Endodermal cell (in vitro differentiated cells): ENCODE results near the gene OSCP1. TPM values are rescaled to one million over a fixed set of nuclear protein-coding genes. Genes with fewer than 3 reads are reported as not detected.
A peak's percentile ranks its signal among the peaks of the same experiment; 100 is the strongest.

Source experiments
- DNase-seq: peaks from one replicate; pipeline ENCODE4 v3.0.0-alpha.2; 2017
- H3K27ac ChIP-seq: 2 replicates; pipeline ENCODE4 v1.5.1; 2013; ENCODE audit warnings: mild to moderate bottlenecking, low read depth, low read length, moderate library complexity
- H3K27me3 ChIP-seq: 2 replicates; pipeline ENCODE4 v1.6.1; 2013; ENCODE audit warnings: mild to moderate bottlenecking, low read length, moderate library complexity; ENCODE audit not compliant: insufficient read depth, control insufficient read depth, poor library complexity, severe bottlenecking
- H3K36me3 ChIP-seq: 2 replicates; pipeline ENCODE4 v1.7.0; 2013; ENCODE audit warnings: mild to moderate bottlenecking, low read length, moderate library complexity; ENCODE audit not compliant: control insufficient read depth, insufficient read depth
- H3K4me1 ChIP-seq: one replicate; pipeline ENCODE4 v1.7.0; 2013; ENCODE audit warnings: low read length; ENCODE audit not compliant: control insufficient read depth, insufficient read depth
- H3K4me3 ChIP-seq: 2 replicates; pipeline ENCODE4 v1.5.1; 2013; ENCODE audit warnings: mild to moderate bottlenecking, low read length, moderate library complexity
- H3K9ac ChIP-seq: 2 replicates; pipeline ENCODE4 v1.6.1; 2013; ENCODE audit warnings: mild to moderate bottlenecking, low read length, moderate library complexity; ENCODE audit not compliant: poor library complexity, severe bottlenecking; ENCODE audit errors: extremely low read depth
- H3K9me3 ChIP-seq: 2 replicates; pipeline ENCODE4 v1.6.1; 2013; ENCODE audit warnings: mild to moderate bottlenecking, low read length, moderate library complexity; ENCODE audit not compliant: control insufficient read depth
- H3K27ac Mint-ChIP-seq: 2 replicates; pipeline ENCODE4 v1.8.0; 2020; ENCODE audit warnings: mixed read lengths
- H3K27me3 Mint-ChIP-seq: 2 replicates; pipeline ENCODE4 v1.8.0; 2021; ENCODE audit warnings: mild to moderate bottlenecking, mixed read lengths; ENCODE audit not compliant: insufficient read depth
- H3K36me3 Mint-ChIP-seq: 2 replicates; pipeline ENCODE4 v1.8.0; 2020; ENCODE audit warnings: low read depth, mixed read lengths
- H3K4me1 Mint-ChIP-seq: 2 replicates; pipeline ENCODE4 v1.8.0; 2020; ENCODE audit warnings: mixed read lengths
- H3K4me3 Mint-ChIP-seq: 2 replicates; pipeline ENCODE4 v1.8.0; 2020; ENCODE audit warnings: mild to moderate bottlenecking, moderate library complexity, mixed read lengths
- H3K9me3 Mint-ChIP-seq: 2 replicates; pipeline ENCODE4 v1.8.0; 2020; ENCODE audit warnings: mild to moderate bottlenecking, mixed read lengths
- WGBS, 2 experiments: methylation state at CpG; one replicate each; pipeline versions ENCODE4 v1.1.5 to v1.1.7; 2013; ENCODE audit warnings: missing lambda C conversion rate in 2 of 2, mixed read lengths in 1 of 2; ENCODE audit not compliant: insufficient coverage in 1 of 2, insufficient read length in 1 of 2; 5-methylcytosine and 5-hydroxymethylcytosine counted together
- total RNA-seq, 2 donors: library from RNA; stranded (reverse); fragmentation: NEBNext Ultra II Directional in 1 of 2; extraction: Animal tissue kit (Norgen Biotek cat#: 25700) in 1 of 2; gene quantifications; 2 replicates in 1 of 2; 3 replicates in 1 of 2; pipeline ENCODE4 v1.2.1, GENCODE V29; 2021
- TF ChIP-seq, protein P1 (sequence below): fragments of 200-600 bp; sonication (generic); conservative IDR thresholded peaks from 2 replicates; pipeline ENCODE4 v1.5.0; 2021; ENCODE audit warnings: antibody characterized with exemption, mild to moderate bottlenecking

OSCP1 gene
- total RNA-seq, 2 donors from 2014 or later, result 9.6 to 10.5 TPM

DNA sequence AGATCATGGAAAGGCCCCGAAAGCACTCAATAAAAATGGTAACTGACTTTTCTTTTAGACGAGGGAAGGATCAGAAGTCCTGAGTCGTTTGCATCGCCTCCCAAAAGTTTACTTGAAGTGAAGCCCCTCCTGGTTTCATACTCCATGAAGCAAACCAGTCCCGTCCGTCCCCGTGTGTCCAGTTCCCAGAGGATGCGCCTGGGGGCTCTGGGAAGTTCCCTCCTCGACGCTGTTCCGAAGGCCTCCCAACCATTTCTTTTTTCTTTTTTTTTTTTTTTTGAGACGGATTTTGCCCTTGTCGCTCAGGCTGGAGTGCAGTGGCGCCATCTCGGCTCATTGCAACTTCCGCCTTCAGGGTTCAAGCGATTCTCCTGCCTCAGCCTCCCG, 661 bp upstream of the OSCP1 start:
- Mint-ChIP-seq H3K27ac (peak overlapping the region; percentile 90), H3K27me3 (no peaks in the 10 kb centered on the region), H3K36me3 (peaks cover 18% of the 10 kb centered on the region), H3K9me3 (no peaks in the 10 kb centered on the region), H3K4me1 (peaks cover 7% of the 10 kb centered on the region), H3K4me3 (peak overlapping the region; percentile 79)
- 71 to 87% methylated on average over 12 to 18 of the region's 18 CpGs for WGBS, 2 experiments
- H3K4me1 ChIP-seq, result peaks cover 3% of the 10 kb centered on the region
- H3K4me3 ChIP-seq, result peak overlapping the region; percentile 79
- H3K36me3 ChIP-seq, result peaks cover 21% of the 10 kb centered on the region
- DNase-seq, result no peak
- H3K27ac ChIP-seq, result peak overlapping the region; percentile 69
- TF ChIP-seq, protein P1, sequence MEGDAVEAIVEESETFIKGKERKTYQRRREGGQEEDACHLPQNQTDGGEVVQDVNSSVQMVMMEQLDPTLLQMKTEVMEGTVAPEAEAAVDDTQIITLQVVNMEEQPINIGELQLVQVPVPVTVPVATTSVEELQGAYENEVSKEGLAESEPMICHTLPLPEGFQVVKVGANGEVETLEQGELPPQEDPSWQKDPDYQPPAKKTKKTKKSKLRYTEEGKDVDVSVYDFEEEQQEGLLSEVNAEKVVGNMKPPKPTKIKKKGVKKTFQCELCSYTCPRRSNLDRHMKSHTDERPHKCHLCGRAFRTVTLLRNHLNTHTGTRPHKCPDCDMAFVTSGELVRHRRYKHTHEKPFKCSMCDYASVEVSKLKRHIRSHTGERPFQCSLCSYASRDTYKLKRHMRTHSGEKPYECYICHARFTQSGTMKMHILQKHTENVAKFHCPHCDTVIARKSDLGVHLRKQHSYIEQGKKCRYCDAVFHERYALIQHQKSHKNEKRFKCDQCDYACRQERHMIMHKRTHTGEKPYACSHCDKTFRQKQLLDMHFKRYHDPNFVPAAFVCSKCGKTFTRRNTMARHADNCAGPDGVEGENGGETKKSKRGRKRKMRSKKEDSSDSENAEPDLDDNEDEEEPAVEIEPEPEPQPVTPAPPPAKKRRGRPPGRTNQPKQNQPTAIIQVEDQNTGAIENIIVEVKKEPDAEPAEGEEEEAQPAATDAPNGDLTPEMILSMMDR, result no peak
- H3K27me3 ChIP-seq, result no peaks in the 10 kb centered on the region
- peak overlapping the region; percentile 71 for H3K9ac ChIP-seq
- no peaks in the 10 kb centered on the region for H3K9me3 ChIP-seq

DNA sequence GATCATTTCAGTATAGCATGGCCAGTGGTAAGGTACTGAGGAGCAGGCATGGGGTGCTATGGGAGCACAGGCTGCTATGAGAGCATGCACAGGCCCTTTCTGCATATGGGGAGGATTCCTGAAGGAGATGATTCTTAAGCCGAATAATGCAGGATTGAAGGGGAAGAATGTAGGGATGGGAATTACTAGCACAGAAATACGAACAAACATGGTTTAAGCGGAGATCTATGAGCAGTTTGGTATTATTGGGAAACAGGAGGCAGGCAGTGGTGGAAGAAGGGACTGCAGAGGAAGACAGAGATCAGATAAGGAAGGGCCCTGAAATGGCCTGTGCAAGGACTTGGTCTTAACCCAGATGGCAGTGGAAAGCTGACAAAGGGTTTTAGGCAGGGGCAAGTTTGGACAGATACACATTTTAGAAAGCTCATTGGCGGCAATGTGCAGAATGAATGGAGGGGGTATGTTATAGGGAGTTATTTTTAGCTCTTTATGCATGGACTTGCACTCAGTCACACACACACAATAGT, 1.7 kb downstream of the OSCP1 start:
- 93% methylated on average over 3 to 4 of the region's 4 CpGs for WGBS, 2 experiments
- no peak for DNase-seq
- H3K4me3 Mint-ChIP-seq, result no peak overlapping the region
- H3K27me3 Mint-ChIP-seq, result no peaks in the 10 kb centered on the region
- Histone ChIP-seq H3K36me3 (no peaks in the 10 kb centered on the region), H3K27ac (no peak overlapping the region), H3K9ac (no peak overlapping the region), H3K27me3 (no peaks in the 10 kb centered on the region), H3K4me3 (no peak overlapping the region), H3K9me3 (no peaks in the 10 kb centered on the region), H3K4me1 (no peaks in the 10 kb centered on the region)
- TF ChIP-seq, protein P1, result peak; percentile 45
- H3K27ac Mint-ChIP-seq, result no peak overlapping the region
- no peaks in the 10 kb centered on the region for H3K9me3 Mint-ChIP-seq
- H3K4me1 Mint-ChIP-seq, result peaks cover 7% of the 10 kb centered on the region
- no peaks in the 10 kb centered on the region for H3K36me3 Mint-ChIP-seq

DNA sequence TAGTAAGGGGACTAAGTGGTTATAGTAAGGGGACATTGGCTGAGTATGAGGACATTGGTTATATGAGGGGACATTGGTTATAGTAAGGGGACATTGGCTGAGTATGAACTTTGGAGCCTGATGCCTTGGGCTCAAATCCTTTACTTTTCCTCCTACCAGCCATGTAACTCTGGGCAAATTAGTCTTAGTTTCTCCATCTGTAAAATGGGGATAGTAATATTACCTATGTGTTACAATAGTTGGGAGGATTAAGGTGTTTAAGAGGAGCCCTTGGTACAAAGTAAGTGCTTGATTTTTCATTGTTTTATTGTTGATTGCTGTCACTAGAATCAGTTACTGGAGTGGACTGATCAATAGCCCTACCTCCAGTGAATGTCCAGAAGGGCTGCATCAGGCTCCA, 2.8 kb downstream of the OSCP1 start:
- DNase-seq, result no peak
- Histone ChIP-seq H3K4me3 (no peak overlapping the region), H3K9ac (no peak overlapping the region), H3K9me3 (no peaks in the 10 kb centered on the region), H3K36me3 (no peaks in the 10 kb centered on the region), H3K27me3 (no peaks in the 10 kb centered on the region), H3K4me1 (no peaks in the 10 kb centered on the region), H3K27ac (no peak overlapping the region)
- Mint-ChIP-seq H3K4me1 (peaks cover 7% of the 10 kb centered on the region), H3K4me3 (no peak overlapping the region), H3K27ac (no peak overlapping the region), H3K27me3 (no peaks in the 10 kb centered on the region), H3K36me3 (no peaks in the 10 kb centered on the region), H3K9me3 (no peaks in the 10 kb centered on the region)
- TF ChIP-seq, protein P1, result no peak
